GM12874 (cell line): Measurements from ENCODE around the gene ANXA7.

Experiments
- TF ChIP-seq, protein P1 (sequence below): IDR thresholded peaks from 2 replicates; pipeline ENCODE4 v1.5.1; 2011; ENCODE audit warnings: low read depth, mild to moderate bottlenecking, control low read depth, low read length, moderate library complexity; ENCODE audit not compliant: insufficient read depth

The ANXA7 gene

GRCh38 chr10:73358331-73359279, 55.3 kb downstream of the ANXA7 start, which contains the start of gene CFAP70:
CFAP70 (minus strand) TSS chr10:73358864; CDS start chr10:73354796, 4,068 bp downstream.
- TF ChIP-seq, protein P1, sequence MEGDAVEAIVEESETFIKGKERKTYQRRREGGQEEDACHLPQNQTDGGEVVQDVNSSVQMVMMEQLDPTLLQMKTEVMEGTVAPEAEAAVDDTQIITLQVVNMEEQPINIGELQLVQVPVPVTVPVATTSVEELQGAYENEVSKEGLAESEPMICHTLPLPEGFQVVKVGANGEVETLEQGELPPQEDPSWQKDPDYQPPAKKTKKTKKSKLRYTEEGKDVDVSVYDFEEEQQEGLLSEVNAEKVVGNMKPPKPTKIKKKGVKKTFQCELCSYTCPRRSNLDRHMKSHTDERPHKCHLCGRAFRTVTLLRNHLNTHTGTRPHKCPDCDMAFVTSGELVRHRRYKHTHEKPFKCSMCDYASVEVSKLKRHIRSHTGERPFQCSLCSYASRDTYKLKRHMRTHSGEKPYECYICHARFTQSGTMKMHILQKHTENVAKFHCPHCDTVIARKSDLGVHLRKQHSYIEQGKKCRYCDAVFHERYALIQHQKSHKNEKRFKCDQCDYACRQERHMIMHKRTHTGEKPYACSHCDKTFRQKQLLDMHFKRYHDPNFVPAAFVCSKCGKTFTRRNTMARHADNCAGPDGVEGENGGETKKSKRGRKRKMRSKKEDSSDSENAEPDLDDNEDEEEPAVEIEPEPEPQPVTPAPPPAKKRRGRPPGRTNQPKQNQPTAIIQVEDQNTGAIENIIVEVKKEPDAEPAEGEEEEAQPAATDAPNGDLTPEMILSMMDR = no peak

DNA sequence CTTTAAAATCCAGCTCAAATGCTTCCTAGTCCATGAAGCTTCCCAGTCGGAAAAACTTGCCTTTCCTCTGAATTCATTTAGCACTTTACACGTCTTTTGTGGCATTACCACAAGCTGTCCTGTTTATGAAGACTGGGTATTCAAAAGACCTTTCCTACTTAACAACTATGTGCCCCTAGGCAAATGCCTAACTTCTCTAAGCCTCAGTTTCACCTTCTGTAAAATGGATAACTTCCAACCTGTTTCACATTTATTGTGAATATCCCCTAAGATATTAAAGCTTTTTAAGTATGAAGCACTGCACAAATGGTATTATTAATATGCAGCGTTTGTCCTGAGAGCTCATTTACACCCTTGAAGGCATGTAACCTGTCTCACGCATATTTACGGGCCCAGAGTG, 56.0 kb downstream of the ANXA7 start:
- TF ChIP-seq, protein P1 = no peak

DNA sequence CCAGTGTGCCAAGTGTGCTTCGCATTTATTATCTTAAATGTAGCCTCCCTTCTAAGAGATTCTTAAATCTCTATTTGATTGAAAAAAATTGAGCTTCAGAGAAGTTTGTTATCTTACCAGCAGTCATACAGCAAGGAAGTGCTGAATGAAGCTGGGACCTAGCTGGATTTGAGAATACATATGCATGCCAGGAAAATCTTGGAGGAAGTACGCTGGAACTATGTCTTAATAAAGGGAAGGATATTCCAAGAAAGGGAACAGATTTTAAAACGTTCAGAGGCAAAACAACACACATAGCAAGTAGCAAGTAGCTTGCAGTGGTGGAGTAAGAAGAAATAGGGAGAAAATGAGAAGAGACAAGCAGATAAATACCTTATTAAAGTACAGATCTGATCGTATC, 56.7 kb downstream of the ANXA7 start:
- TF ChIP-seq, protein P1 = no peak

DNA sequence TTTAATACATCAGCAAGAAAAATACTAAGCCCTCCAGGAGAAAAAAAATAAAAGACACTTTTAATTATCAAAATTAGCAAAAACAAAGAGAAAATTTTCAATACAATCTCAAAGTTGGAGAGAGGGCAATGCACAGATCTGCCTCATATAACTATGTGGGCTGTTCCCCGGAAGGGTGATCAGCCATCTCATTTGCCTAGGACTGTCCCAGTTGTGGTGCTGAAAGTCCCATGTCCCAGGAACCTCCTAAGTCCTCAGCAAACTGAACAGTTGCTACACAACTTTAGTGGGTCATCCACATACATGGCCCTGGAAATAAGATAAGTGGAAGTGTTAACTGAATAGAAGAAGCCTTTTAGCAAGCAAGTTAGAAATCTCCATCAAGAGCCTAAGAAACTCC, 69.6 kb downstream of the ANXA7 start:
- TF ChIP-seq, protein P1 = no peak

- TF ChIP-seq, protein P1 = no peak
Measured at GRCh38 chr10:73340121-73340520, 73.7 kb downstream of the ANXA7 start.

- TF ChIP-seq, protein P1 = no peak
Measured at GRCh38 chr10:73339436-73339835, 74.4 kb downstream of the ANXA7 start.

- TF ChIP-seq, protein P1 = no peak
Measured at GRCh38 chr10:73338801-73339368, 75.0 kb downstream of the ANXA7 start.
